Dendritic cell treated with granulocyte-macrophage colony-stimulating factor and Interleukin-4, amounts not matched to agents 40 ng/mL and 50 ng/mL, for 4 days (primary cell): Measurements from ENCODE around the gene DNAH7.
"Not testable (repeated sequence)": the region's sequence is repeated elsewhere in the genome, so short reads cannot be mapped to it uniquely, and the experiment has no call there.

Source experiments
- H3K27ac Mint-ChIP-seq: one replicate; pipeline ENCODE4 v1.8.0; 2022; ENCODE audit warnings: mild to moderate bottlenecking, mixed read lengths
- H3K27me3 Mint-ChIP-seq: one replicate; pipeline ENCODE4 v1.8.0; 2022; ENCODE audit warnings: mild to moderate bottlenecking, mixed read lengths
- H3K36me3 Mint-ChIP-seq: one replicate; pipeline ENCODE4 v1.8.0; 2022; ENCODE audit warnings: low read depth, mixed read lengths
- H3K4me1 Mint-ChIP-seq: one replicate; pipeline ENCODE4 v1.8.0; 2022; ENCODE audit warnings: low read depth, mixed read lengths
- H3K4me3 Mint-ChIP-seq: one replicate; pipeline ENCODE4 v1.8.0; 2022; ENCODE audit warnings: mild to moderate bottlenecking, moderate library complexity, mixed read lengths
- H3K9me3 Mint-ChIP-seq: one replicate; pipeline ENCODE4 v1.8.0; 2022; ENCODE audit warnings: mixed read lengths
- intact Hi-C: fragments of 100-400 bp; cut with micrococcal nuclease; formaldehyde crosslinking; loops from one replicate; pipeline ENCODE4 v1.15.0; 2022

DNAH7 gene

DNA sequence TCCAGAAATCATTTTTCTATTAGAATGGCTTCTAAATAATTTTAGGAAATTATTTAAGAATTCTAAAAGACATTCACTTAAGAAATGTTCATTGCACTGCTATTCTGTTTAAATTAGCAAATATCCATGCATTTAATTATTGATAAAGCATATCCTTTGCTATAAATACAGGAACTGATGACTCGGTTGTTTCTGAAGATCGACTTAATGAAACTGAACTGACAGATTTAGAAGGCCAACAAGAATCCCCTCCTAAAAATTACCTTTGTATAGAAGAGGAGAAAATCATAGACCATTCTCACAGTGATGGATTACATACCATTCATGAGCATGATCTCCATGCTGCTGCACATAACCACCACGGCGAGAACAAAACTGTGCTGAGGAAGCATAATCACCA, 352.2 kb downstream of the DNAH7 start:
- Mint-ChIP-seq H3K4me1 (peaks cover 5% of the 10 kb centered on the region), H3K9me3 (no peaks in the 10 kb centered on the region), H3K27me3 (no peaks in the 10 kb centered on the region), H3K4me3 (no peak overlapping the region), H3K36me3 (peaks cover 61% of the 10 kb centered on the region), H3K27ac (no peak overlapping the region)
- intact Hi-C loops: no loop called here

DNA sequence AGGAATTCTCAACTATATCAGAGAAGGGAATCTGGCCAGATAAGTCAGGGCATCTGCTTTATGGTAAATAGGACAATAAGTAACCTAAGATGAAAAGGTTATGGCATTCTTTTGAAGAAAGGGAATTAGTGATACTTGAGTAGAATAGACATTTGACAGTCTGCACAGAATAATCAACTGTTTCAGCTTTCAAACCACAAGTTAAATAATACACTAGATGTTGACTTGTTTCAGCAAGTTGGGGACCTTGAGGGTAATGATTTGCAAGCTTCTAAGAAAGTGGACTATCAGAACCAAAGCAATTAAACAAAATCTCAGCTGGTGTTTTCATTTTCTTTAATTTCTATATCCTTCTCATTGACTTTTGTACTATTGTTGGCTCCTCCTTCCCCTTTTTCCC, 357.2 kb downstream of the DNAH7 start:
- H3K9me3 Mint-ChIP-seq: no peaks in the 10 kb centered on the region
- intact Hi-C loops: no loop called here
- no peak overlapping the region for H3K27ac Mint-ChIP-seq
- H3K27me3 Mint-ChIP-seq: no peaks in the 10 kb centered on the region
- no peaks in the 10 kb centered on the region for H3K4me1 Mint-ChIP-seq
- peaks cover 53% of the 10 kb centered on the region for H3K36me3 Mint-ChIP-seq
- H3K4me3 Mint-ChIP-seq: no peak overlapping the region

DNA sequence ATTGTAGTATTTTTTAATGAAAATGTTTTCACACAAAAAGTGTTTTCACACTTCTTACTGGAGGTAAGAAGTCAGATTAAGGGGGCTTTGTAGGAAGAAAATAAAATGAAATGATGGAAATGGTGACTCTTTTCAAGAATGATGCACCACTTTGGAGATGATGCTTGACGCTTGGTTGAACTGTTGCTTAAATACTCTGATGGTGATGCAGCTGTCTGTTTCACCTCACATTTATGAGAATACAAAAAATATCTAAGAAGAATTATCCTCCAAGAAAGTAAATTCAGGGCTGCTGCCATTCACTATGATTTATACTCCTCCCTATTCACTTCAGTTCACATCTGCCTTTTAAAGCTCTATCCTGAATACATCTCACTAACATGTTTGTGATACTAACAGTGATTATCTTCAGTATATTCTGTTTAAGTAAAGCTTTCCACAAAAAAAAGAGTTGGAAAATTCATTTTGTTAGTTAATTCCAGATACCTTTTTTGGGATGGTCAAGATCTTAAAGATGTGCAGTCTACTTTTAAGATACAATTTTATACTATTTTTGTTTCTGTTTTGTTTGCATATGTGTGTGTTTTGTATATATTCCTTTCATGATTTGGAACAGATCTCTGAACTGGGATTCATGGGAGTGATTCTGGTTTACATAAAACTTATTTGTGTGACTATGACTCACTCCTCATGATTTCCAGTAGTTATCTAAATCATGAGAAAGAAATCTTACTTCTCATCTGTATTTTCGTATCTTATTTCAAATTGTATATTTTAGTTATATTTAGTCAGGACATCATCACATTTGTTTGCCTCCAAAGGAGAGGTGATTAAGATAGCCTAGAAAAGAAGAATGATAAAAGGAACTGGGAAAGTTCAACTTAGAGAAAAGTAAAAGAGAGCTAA, 358.5 kb downstream of the DNAH7 start:
- Mint-ChIP-seq H3K4me1 (no peaks in the 10 kb centered on the region), H3K4me3 (no peak overlapping the region), H3K9me3 (no peaks in the 10 kb centered on the region), H3K27ac (no peak overlapping the region), H3K36me3 (peaks cover 42% of the 10 kb centered on the region), H3K27me3 (no peaks in the 10 kb centered on the region)
- intact Hi-C loops: no loop called here

DNA sequence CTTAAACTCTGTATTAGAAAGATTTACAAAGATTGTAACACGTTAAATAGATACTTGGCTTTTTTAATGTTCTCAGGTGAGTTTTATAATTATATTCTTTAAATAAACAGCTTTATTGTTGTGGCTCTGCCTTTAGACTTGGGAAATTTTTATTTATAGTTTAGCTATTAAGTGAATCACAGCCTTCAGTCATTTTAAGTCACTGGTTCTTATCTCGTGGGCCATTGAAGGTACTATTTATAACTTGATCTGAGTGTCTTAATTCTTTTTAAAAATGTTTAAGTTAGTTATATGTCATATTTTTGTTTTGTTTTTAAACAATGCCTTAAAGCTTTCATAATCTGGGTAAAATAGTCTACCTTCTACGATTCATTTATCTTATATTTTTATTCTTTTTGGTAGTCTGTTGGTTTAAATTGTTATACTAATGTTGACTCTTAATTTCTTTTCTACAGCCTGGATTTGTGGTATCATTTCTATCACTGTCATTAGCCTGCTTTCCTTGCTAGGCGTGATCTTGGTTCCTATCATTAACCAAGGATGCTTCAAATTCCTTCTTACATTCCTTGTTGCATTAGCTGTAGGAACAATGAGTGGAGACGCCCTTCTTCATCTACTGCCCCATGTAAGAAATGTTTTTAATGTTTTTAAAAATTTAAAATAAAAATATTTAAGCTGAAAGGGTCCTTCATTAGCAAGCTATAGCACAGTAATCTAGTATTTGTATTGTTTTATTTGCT, 362.3 kb downstream of the DNAH7 start:
- H3K27me3 Mint-ChIP-seq: no peaks in the 10 kb centered on the region
- H3K36me3 Mint-ChIP-seq: peaks cover 25% of the 10 kb centered on the region
- H3K27ac Mint-ChIP-seq: no peak overlapping the region
- H3K4me1 Mint-ChIP-seq: no peaks in the 10 kb centered on the region
- peaks cover 2% of the 10 kb centered on the region for H3K9me3 Mint-ChIP-seq
- intact Hi-C loops: no loop called here
- no peak overlapping the region for H3K4me3 Mint-ChIP-seq

DNA sequence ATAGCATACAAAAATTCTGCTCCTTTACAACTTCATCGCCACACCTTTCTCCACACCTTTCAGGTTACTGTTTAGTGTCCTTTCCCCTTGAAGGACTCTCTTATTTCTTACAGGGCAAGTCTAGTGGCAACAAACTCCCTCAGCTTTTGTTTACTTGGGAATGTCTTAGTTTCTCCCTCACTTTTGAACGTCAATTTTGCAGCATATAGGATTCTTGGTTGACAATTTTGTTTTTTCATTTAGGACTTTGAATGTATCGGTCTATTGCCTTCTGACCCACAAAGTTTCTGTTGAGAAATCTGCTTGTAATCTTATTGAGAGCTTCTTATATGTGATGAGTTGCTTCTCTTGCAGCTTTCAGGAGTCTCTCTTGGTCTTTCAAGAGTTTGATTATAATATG, 368.2 kb downstream of the DNAH7 start:
- intact Hi-C loops: no loop called here
- Mint-ChIP-seq H3K27ac (no peak overlapping the region), H3K36me3 (peaks cover 28% of the 10 kb centered on the region), H3K27me3 (no peaks in the 10 kb centered on the region), H3K4me1 (peaks cover 5% of the 10 kb centered on the region), H3K9me3 (peaks cover 39% of the 10 kb centered on the region), H3K4me3 (no peak overlapping the region)

DNA sequence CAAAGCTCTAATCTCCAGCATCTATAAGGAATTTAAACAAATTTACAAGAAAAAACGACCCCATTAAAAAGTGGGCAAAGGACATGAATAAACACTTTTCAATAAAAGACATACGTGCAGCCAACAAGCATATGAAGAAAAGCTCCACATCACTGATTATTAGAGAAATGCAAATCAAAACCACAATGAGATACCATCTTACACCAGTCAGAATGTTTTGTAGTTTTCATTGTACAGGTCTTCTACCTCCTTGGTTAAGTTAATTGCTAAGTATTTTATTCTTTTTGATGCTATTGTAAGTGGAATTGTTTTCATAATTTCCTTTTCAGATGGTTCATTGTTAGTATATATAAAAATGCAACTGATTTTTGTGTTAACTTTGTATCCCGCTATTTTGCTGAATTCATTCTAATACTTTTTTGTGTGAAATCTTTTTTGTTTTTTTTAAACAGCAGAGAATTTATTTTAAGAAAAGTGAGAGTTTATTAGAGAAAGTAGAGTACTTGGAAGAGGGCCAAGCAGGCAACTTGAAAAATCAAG, 370.9 kb downstream of the DNAH7 start:
- intact Hi-C loops: no loop called here
- H3K4me3 Mint-ChIP-seq: no peak overlapping the region
- H3K27ac Mint-ChIP-seq: no peak overlapping the region
- H3K4me1 Mint-ChIP-seq: peaks cover 6% of the 10 kb centered on the region
- H3K36me3 Mint-ChIP-seq: peaks cover 48% of the 10 kb centered on the region
- H3K27me3 Mint-ChIP-seq: no peaks in the 10 kb centered on the region
- H3K9me3 Mint-ChIP-seq: peaks cover 61% of the 10 kb centered on the region

DNA sequence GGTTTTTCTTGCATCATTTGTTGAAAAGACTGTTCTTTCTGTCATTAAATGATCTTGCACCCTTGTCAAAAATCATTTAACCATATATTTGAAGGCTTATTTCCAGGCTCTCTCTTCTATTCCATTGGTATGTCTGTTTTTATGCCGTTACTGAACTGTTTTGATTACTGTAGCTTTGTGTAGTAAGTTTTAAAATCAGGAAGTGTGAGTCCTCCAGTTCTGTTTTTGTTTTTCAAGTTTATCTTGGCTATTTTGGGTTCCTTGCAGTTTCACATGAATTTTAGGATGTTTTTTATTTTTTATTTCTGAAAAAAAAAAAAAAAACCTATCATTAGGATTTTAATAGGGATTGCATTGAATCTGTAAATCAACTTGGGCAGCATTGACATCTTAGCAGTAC, 372.6 kb downstream of the DNAH7 start:
- Mint-ChIP-seq H3K27me3 (no peaks in the 10 kb centered on the region), H3K27ac (no peak overlapping the region), H3K4me3 (no peak overlapping the region), H3K36me3 (peaks cover 53% of the 10 kb centered on the region), H3K4me1 (peaks cover 12% of the 10 kb centered on the region), H3K9me3 (peaks cover 72% of the 10 kb centered on the region)
- intact Hi-C loops: no loop called here

DNA sequence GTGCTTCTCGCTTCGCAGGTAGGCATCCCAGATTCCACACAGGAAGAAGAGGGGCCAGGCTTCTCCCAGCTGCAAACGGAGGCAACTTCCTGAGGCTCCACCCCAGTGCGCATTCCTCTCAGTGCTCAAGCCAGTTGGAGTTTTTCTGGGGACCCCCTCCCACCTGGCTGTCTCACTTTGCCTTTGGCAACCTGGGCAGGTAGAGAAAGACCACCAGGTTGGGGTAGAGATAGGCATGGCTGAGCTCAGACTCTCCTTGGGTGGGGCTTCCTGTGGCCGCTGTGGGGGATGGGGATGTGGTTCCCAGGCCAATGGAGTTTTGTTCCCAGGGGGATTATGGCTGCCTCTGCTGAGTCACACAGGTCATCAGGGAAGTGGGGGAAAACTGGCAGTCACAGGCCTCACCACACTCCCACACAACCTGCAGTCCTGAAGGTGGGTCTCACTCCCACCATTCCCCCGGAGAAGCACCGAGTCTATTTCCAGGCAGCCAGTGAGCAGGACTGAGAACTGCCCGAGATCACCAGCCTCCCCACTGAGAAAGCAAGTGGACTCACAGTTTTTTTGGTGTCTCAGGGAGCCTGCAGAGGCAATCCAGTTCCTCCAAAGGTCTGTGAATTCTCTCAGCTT, 373.5 kb downstream of the DNAH7 start:
- Mint-ChIP-seq H3K27ac (no peak overlapping the region), H3K27me3 (no peaks in the 10 kb centered on the region), H3K4me1 (peaks cover 12% of the 10 kb centered on the region), H3K36me3 (peaks cover 51% of the 10 kb centered on the region), H3K4me3 (no peak overlapping the region), H3K9me3 (peaks cover 72% of the 10 kb centered on the region)
- intact Hi-C loops: no loop called here

DNA sequence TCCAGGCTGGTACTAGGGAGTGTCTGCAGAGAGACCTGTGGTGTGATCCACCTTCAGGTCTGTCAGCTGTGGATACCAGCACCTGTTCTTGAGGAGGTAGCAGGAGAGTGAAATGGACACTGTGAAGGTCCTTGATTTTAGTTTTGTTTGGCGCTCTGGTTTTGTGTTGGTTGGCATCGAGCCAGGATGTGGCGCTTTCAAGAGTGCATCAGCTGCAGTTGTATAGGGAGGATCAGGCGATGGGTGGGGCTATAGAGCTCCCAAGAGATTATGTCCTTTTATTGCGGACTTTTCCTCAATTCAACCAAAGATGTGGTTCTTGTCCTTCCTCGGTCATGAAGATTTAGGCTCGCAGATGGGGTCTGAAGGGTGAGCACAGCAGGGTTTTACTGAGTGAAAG, 374.1 kb downstream of the DNAH7 start:
- Mint-ChIP-seq H3K4me3 (no peak overlapping the region), H3K27ac (no peak overlapping the region), H3K9me3 (peaks cover 66% of the 10 kb centered on the region), H3K27me3 (no peaks in the 10 kb centered on the region), H3K4me1 (peaks cover 12% of the 10 kb centered on the region), H3K36me3 (peaks cover 52% of the 10 kb centered on the region)
- intact Hi-C loops: no loop called here

DNA sequence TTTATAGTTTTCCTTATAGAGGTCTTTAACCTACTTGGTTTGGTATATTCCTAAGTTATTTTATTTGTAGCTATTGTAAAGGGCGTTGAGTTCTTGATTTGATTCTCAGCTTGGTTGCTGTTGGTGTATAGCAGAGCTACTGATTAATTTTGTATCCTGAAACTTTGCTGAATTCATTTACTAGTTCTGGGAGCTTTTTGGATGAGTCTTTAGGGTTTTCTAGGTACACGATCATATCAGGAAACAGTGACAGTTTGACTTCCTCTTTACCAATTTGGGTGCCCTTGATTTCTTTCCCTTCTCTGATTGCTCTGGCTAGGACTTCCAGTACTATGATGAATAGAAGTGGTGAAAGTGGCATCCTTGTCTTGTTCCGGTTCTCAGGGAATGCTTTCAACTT, 376.1 kb downstream of the DNAH7 start:
- H3K4me3 Mint-ChIP-seq, H3K27me3 Mint-ChIP-seq, intact Hi-C loops, H3K27ac Mint-ChIP-seq: not testable (repeated sequence)
- peaks cover 56% of the 10 kb centered on the region for H3K9me3 Mint-ChIP-seq
- peaks cover 55% of the 10 kb centered on the region for H3K36me3 Mint-ChIP-seq
- peaks cover 12% of the 10 kb centered on the region for H3K4me1 Mint-ChIP-seq
